NT2/D1 (cell line): ENCODE data around the gene ZP2.

ENCODE experiments used
- SUZ12 ChIP-seq: IDR thresholded peaks from 2 replicates; pipeline ENCODE4 v1.6.1; 2011; ENCODE audit not compliant: insufficient read length, insufficient read depth; ENCODE audit errors: extremely low read depth
- YY1 ChIP-seq: IDR thresholded peaks from 2 replicates; pipeline ENCODE4 v1.6.1; 2011; ENCODE audit not compliant: insufficient read length, insufficient read depth
- ZNF274 ChIP-seq: IDR thresholded peaks from 2 replicates; pipeline ENCODE4 v1.6.1; 2011; ENCODE audit warnings: mild to moderate bottlenecking, low read depth, low read length

- TF ChIP-seq YY1 (no peak), ZNF274 (no peak), SUZ12 (no peak)
These were observed 16.5 kb downstream of the ZP2 start for GRCh38 chr16:21194771-21195301.
